Measurements from ENCODE around the gene PHF2. TPM values are rescaled to one million over a fixed set of nuclear protein-coding genes. Genes with fewer than 3 reads are reported as not detected.
A peak's percentile ranks its signal among the peaks of the same experiment; 100 is the strongest.

The PHF2 gene
- total RNA-seq, 1 experiment from 2014 or later: 17.4 TPM

GRCh38 chr9:93612796-93613154, 36.4 kb downstream of the PHF2 start:
- no peak overlapping the region for H2AFZ ChIP-seq (ENCODE audit: low read length)
- no peak for DNase-seq
- no peak overlapping the region for H2AK5ac ChIP-seq (ENCODE audit: insufficient read length, low read length)
- no peak overlapping the region for H2BK120ac ChIP-seq (ENCODE audit: low read depth, low read length, poor library complexity, severe bottlenecking)
- H3K18ac ChIP-seq (ENCODE audit: insufficient read length, low read depth, low read length): no peak overlapping the region
- peaks cover 11% of the 10 kb centered on the region in 2 experiments for H3K9me3 Mint-ChIP-seq
- H3K4me3 Mint-ChIP-seq: no peak overlapping the region
- H3K23me2 ChIP-seq (ENCODE audit: insufficient read length, low read depth, low read length, poor library complexity, severe bottlenecking): no peaks in the 10 kb centered on the region
- H3K27me3 ChIP-seq (ENCODE audit: insufficient read depth, low read length): no peaks in the 10 kb centered on the region
- no peak overlapping the region for H2BK12ac ChIP-seq (ENCODE audit: insufficient read length, low read depth, low read length)
- H3K27ac ChIP-seq (ENCODE audit: insufficient read length, low read depth, low read length): no peak overlapping the region
- peaks cover 8 to 14% (median 11%) of the 10 kb centered on the region in 3 experiments for H3K36me3 Mint-ChIP-seq (ENCODE audit: insufficient read depth in 1 of 3, low read depth in 3 of 3)
- peaks cover 2% of the 10 kb centered on the region for H3K79me1 ChIP-seq (ENCODE audit: insufficient read depth, low read depth, low read length, poor library complexity, severe bottlenecking)
- H3K9me3 ChIP-seq (ENCODE audit: control insufficient read depth, low read depth, low read length): no peaks in the 10 kb centered on the region
- H2BK15ac ChIP-seq (ENCODE audit: low read depth, low read length): no peak overlapping the region
- H3K9ac ChIP-seq (ENCODE audit: extremely low read depth, insufficient read length, low read length): no peak overlapping the region
- no CpG with 5 or more reads among the region's 5 CpGs for WGBS (ENCODE audit: extremely low coverage, insufficient read length, low lambda C conversion rate)
- peaks cover 16 to 20% of the 10 kb centered on the region in 2 experiments for H3K4me1 Mint-ChIP-seq
- no peak overlapping the region for H4K91ac ChIP-seq (ENCODE audit: insufficient read length, low read depth, low read length)
- H3K4me1 ChIP-seq (ENCODE audit: insufficient read depth, low read length): no peaks in the 10 kb centered on the region; the same call in 1 of the 2 replicates
- H3K14ac ChIP-seq (ENCODE audit: insufficient read depth, low read length): no peak overlapping the region
- no peak overlapping the region for H2BK20ac ChIP-seq (ENCODE audit: low read depth, low read length, poor library complexity, severe bottlenecking)
- H3K27ac Mint-ChIP-seq: peak overlapping the region in 1 of 3 experiments; percentile 50; a peak in 2 of 7 replicates
- H3K27me3 Mint-ChIP-seq (ENCODE audit: low read depth): no peaks in the 10 kb centered on the region
- H3K79me2 ChIP-seq (ENCODE audit: insufficient read depth, low read length): peaks cover 7% of the 10 kb centered on the region; the same call in 1 of the 2 replicates
- H2BK5ac ChIP-seq (ENCODE audit: insufficient read length, low read length): no peak overlapping the region
- TF ChIP-seq, protein P1, sequence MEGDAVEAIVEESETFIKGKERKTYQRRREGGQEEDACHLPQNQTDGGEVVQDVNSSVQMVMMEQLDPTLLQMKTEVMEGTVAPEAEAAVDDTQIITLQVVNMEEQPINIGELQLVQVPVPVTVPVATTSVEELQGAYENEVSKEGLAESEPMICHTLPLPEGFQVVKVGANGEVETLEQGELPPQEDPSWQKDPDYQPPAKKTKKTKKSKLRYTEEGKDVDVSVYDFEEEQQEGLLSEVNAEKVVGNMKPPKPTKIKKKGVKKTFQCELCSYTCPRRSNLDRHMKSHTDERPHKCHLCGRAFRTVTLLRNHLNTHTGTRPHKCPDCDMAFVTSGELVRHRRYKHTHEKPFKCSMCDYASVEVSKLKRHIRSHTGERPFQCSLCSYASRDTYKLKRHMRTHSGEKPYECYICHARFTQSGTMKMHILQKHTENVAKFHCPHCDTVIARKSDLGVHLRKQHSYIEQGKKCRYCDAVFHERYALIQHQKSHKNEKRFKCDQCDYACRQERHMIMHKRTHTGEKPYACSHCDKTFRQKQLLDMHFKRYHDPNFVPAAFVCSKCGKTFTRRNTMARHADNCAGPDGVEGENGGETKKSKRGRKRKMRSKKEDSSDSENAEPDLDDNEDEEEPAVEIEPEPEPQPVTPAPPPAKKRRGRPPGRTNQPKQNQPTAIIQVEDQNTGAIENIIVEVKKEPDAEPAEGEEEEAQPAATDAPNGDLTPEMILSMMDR (conservative IDR thresholded peaks at IDR 0.05): no peak
- no peak overlapping the region for H4K8ac ChIP-seq (replicated peaks; ENCODE audit: insufficient read length, low read depth, low read length)
- no peak overlapping the region for H3K4ac ChIP-seq (ENCODE audit: low read depth, low read length)
- H4K5ac ChIP-seq (ENCODE audit: insufficient read length, low read depth, low read length): no peak overlapping the region
- no peak overlapping the region for H3K4me2 ChIP-seq (ENCODE audit: insufficient read depth, insufficient read length, low read length)
- no peak overlapping the region for H3K23ac ChIP-seq (ENCODE audit: insufficient read length, low read depth, low read length)
- H3T11ph ChIP-seq (ENCODE audit: low read length): no peak overlapping the region
- no peaks in the 10 kb centered on the region for H4K20me1 ChIP-seq (ENCODE audit: control insufficient read depth, insufficient read depth, insufficient read length)
- no peak overlapping the region for H3K56ac ChIP-seq (ENCODE audit: insufficient read length, low read depth, low read length)

All from H9 (cell line).